ENCODE data around the gene HIGD1B.

Gene HIGD1B

DNA sequence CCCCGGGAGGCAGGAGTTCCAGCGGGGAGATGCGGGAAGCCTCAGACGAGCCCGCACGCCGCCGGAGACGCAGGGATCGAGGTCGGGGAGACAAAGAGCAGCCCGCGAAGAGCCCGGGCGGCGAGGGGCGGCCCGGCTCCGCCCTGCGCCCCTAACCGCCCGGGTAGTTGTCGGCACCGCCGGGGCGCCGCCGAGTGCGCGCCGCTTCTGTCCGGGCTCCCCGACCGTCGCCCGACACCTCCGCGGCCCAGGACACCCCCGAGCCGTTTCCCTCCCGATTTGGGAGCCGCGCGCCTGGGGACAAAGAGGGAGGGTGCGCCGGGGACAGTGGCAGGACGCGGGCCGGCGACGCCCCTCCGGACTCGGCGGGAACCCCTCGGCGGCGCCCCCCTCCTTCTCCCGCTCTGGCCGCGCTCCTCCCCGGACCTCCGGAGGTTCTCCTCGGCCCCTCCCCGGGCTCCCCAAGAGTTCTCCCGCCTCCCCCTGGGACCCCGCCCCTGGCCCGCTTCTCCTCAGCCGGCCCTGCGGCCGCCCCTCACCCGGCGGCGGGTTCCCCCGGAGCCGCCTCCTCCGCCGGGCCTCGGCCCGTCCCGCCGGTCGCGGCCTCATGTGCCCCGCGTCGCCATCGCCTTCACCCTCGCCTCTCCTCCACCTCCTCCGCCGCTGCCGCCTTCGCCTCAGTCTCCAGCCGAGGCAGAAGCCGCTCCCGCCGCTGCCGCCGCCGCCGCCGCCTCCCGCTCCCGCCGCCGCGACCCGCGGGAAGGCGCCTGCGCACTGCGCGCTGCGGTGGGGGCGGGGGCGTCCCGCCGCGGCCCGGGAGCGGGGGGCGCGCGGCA, 17.9 kb upstream of the HIGD1B start, which contains the start of gene GJC1 (continued):
- peak; percentile 83 for TF ChIP-seq GLIS2 (tag by site-specific recombination; IDR thresholded peaks at IDR 0.05)
- no peak for TF ChIP-seq OSR2 (tag by site-specific recombination; IDR thresholded peaks at IDR 0.05)
- TF ChIP-seq ZNF10 (tag by site-specific recombination; IDR thresholded peaks at IDR 0.05): 0 out of 2 replicates have a peak, but pooled peaks have one; percentile 2
- no peak for TF ChIP-seq ZNF274 (IDR thresholded peaks at IDR 0.05; ENCODE audit: low read length)
- no peak for TF ChIP-seq ZNF274 (tag by site-specific recombination; IDR thresholded peaks at IDR 0.05; ENCODE audit: borderline replicate concordance)
- TF ChIP-seq, protein P1, sequence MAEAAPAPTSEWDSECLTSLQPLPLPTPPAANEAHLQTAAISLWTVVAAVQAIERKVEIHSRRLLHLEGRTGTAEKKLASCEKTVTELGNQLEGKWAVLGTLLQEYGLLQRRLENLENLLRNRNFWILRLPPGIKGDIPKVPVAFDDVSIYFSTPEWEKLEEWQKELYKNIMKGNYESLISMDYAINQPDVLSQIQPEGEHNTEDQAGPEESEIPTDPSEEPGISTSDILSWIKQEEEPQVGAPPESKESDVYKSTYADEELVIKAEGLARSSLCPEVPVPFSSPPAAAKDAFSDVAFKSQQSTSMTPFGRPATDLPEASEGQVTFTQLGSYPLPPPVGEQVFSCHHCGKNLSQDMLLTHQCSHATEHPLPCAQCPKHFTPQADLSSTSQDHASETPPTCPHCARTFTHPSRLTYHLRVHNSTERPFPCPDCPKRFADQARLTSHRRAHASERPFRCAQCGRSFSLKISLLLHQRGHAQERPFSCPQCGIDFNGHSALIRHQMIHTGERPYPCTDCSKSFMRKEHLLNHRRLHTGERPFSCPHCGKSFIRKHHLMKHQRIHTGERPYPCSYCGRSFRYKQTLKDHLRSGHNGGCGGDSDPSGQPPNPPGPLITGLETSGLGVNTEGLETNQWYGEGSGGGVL (tag by site-specific recombination; IDR thresholded peaks at IDR 0.05): peak; percentile 91
- TF ChIP-seq, protein P2, sequence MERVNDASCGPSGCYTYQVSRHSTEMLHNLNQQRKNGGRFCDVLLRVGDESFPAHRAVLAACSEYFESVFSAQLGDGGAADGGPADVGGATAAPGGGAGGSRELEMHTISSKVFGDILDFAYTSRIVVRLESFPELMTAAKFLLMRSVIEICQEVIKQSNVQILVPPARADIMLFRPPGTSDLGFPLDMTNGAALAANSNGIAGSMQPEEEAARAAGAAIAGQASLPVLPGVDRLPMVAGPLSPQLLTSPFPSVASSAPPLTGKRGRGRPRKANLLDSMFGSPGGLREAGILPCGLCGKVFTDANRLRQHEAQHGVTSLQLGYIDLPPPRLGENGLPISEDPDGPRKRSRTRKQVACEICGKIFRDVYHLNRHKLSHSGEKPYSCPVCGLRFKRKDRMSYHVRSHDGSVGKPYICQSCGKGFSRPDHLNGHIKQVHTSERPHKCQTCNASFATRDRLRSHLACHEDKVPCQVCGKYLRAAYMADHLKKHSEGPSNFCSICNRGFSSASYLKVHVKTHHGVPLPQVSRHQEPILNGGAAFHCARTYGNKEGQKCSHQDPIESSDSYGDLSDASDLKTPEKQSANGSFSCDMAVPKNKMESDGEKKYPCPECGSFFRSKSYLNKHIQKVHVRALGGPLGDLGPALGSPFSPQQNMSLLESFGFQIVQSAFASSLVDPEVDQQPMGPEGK (tag by site-specific recombination; IDR thresholded peaks at IDR 0.05): peak; percentile 65; the same call in 1 of the 2 replicates
- TF ChIP-seq, protein P3, sequence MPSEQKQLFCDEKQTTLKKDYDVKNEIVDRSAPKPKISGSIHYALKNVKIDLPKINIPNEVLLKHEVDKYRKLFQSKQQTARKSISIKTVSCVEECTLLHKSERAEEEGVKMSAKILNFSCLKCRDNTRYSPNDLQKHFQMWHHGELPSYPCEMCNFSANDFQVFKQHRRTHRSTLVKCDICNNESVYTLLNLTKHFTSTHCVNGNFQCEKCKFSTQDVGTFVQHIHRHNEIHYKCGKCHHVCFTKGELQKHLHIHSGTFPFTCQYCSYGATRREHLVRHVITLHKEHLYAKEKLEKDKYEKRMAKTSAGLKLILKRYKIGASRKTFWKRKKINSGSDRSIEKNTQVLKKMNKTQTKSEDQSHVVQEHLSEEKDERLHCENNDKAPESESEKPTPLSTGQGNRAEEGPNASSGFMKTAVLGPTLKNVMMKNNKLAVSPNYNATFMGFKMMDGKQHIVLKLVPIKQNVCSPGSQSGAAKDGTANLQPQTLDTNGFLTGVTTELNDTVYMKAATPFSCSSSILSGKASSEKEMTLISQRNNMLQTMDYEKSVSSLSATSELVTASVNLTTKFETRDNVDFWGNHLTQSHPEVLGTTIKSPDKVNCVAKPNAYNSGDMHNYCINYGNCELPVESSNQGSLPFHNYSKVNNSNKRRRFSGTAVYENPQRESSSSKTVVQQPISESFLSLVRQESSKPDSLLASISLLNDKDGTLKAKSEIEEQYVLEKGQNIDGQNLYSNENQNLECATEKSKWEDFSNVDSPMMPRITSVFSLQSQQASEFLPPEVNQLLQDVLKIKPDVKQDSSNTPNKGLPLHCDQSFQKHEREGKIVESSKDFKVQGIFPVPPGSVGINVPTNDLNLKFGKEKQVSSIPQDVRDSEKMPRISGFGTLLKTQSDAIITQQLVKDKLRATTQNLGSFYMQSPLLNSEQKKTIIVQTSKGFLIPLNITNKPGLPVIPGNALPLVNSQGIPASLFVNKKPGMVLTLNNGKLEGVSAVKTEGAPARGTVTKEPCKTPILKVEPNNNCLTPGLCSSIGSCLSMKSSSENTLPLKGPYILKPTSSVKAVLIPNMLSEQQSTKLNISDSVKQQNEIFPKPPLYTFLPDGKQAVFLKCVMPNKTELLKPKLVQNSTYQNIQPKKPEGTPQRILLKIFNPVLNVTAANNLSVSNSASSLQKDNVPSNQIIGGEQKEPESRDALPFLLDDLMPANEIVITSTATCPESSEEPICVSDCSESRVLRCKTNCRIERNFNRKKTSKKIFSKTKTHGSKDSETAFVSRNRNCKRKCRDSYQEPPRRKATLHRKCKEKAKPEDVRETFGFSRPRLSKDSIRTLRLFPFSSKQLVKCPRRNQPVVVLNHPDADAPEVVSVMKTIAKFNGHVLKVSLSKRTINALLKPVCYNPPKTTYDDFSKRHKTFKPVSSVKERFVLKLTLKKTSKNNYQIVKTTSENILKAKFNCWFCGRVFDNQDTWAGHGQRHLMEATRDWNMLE (tag by site-specific recombination; conservative IDR thresholded peaks at IDR 0.05; ENCODE audit: low read depth): no peak
- TF ChIP-seq ZNF426 (tag by site-specific recombination; IDR thresholded peaks at IDR 0.05): no peak
- peak; percentile 68; the same call in 1 of the 2 replicates for TF ChIP-seq KLF8 (tag by site-specific recombination; IDR thresholded peaks at IDR 0.05)
- no peak for TF ChIP-seq ZNF433 (tag by site-specific recombination; IDR thresholded peaks at IDR 0.05; ENCODE audit: low read depth)
- TF ChIP-seq ZFP69B (tag by site-specific recombination; IDR thresholded peaks at IDR 0.05): no peak
- TF ChIP-seq ZNF335 (tag by site-specific recombination; conservative IDR thresholded peaks at IDR 0.05): 0 out of 2 replicates have a peak, but pooled peaks have one; percentile 9
- TF ChIP-seq SP3 (tag by site-specific recombination; IDR thresholded peaks at IDR 0.05): peak; percentile 57
- no peak for TF ChIP-seq ZNF658 (tag by site-specific recombination; IDR thresholded peaks at IDR 0.05)
- TF ChIP-seq, protein P4, sequence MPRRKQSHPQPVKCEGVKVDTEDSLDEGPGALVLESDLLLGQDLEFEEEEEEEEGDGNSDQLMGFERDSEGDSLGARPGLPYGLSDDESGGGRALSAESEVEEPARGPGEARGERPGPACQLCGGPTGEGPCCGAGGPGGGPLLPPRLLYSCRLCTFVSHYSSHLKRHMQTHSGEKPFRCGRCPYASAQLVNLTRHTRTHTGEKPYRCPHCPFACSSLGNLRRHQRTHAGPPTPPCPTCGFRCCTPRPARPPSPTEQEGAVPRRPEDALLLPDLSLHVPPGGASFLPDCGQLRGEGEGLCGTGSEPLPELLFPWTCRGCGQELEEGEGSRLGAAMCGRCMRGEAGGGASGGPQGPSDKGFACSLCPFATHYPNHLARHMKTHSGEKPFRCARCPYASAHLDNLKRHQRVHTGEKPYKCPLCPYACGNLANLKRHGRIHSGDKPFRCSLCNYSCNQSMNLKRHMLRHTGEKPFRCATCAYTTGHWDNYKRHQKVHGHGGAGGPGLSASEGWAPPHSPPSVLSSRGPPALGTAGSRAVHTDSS (tag by site-specific recombination; IDR thresholded peaks at IDR 0.05): no peak
- TF ChIP-seq, protein P5, sequence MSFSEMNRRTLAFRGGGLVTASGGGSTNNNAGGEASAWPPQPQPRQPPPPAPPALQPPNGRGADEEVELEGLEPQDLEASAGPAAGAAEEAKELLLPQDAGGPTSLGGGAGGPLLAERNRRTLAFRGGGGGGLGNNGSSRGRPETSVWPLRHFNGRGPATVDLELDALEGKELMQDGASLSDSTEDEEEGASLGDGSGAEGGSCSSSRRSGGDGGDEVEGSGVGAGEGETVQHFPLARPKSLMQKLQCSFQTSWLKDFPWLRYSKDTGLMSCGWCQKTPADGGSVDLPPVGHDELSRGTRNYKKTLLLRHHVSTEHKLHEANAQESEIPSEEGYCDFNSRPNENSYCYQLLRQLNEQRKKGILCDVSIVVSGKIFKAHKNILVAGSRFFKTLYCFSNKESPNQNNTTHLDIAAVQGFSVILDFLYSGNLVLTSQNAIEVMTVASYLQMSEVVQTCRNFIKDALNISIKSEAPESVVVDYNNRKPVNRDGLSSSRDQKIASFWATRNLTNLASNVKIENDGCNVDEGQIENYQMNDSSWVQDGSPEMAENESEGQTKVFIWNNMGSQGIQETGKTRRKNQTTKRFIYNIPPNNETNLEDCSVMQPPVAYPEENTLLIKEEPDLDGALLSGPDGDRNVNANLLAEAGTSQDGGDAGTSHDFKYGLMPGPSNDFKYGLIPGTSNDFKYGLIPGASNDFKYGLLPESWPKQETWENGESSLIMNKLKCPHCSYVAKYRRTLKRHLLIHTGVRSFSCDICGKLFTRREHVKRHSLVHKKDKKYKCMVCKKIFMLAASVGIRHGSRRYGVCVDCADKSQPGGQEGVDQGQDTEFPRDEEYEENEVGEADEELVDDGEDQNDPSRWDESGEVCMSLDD (tag by site-specific recombination; IDR thresholded peaks at IDR 0.05): no peak; the same call in 1 of the 2 replicates
- no peak for TF ChIP-seq ZNF571 (tag by site-specific recombination; IDR thresholded peaks at IDR 0.05)
- TF ChIP-seq ZNF354C (tag by site-specific recombination; IDR thresholded peaks at IDR 0.05; ENCODE audit: borderline replicate concordance, low read depth): no peak
- TF ChIP-seq, protein P6, sequence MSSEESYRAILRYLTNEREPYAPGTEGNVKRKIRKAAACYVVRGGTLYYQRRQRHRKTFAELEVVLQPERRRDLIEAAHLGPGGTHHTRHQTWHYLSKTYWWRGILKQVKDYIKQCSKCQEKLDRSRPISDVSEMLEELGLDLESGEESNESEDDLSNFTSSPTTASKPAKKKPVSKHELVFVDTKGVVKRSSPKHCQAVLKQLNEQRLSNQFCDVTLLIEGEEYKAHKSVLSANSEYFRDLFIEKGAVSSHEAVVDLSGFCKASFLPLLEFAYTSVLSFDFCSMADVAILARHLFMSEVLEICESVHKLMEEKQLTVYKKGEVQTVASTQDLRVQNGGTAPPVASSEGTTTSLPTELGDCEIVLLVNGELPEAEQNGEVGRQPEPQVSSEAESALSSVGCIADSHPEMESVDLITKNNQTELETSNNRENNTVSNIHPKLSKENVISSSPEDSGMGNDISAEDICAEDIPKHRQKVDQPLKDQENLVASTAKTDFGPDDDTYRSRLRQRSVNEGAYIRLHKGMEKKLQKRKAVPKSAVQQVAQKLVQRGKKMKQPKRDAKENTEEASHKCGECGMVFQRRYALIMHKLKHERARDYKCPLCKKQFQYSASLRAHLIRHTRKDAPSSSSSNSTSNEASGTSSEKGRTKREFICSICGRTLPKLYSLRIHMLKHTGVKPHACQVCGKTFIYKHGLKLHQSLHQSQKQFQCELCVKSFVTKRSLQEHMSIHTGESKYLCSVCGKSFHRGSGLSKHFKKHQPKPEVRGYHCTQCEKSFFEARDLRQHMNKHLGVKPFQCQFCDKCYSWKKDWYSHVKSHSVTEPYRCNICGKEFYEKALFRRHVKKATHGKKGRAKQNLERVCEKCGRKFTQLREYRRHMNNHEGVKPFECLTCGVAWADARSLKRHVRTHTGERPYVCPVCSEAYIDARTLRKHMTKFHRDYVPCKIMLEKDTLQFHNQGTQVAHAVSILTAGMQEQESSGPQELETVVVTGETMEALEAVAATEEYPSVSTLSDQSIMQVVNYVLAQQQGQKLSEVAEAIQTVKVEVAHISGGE (tag by site-specific recombination; conservative IDR thresholded peaks at IDR 0.05; ENCODE audit: low read depth): peak; percentile 63
- no peak for TF ChIP-seq ZNF521 (tag by site-specific recombination; IDR thresholded peaks at IDR 0.05)
- no peak for TF ChIP-seq HOXC10 (CRISPR knock-in tag; IDR thresholded peaks at IDR 0.05)
